ENCODE measurements around the gene PRPF31. TPM values are rescaled to one million over a fixed set of nuclear protein-coding genes. Genes with fewer than 3 reads are reported as not detected.
A peak's percentile ranks its signal among the peaks of the same experiment; 100 is the strongest.
"Not testable (repeated sequence)": the region's sequence is repeated elsewhere in the genome, so short reads cannot be mapped to it uniquely, and the experiment has no call there.

PRPF31 gene
- polyA plus RNA-seq, 1 experiment: 39.4 TPM

- H3K27me3 ChIP-seq (ENCODE audit: control insufficient read depth, insufficient read depth, low read length): no peaks in the 10 kb centered on the region
- no peaks in the 10 kb centered on the region for H3K36me3 ChIP-seq (ENCODE audit: control insufficient read depth, insufficient read depth, low read length)
- no peak overlapping the region for H3K4me3 ChIP-seq (ENCODE audit: low read depth, low read length)
- DNase-seq (ENCODE audit: low read depth): no peak
- CTCF ChIA-PET: interaction anchor here (1.5 kb wide), 1 partner anchor 101 kb away, joined by 4 read pairs; no protein-coding TSS in a partner anchor
- POLR2A ChIA-PET: no interaction called here
- no peak for TF ChIP-seq CTCF (IDR thresholded peaks at IDR 0.05; ENCODE audit: insufficient read depth, low read depth, low read length)
Observed at GRCh38 chr19:54165222-54165621, 49.7 kb downstream of the PRPF31 start.

GRCh38 chr19:54168174-54168917, 52.8 kb downstream of the PRPF31 start:
- POLR2A ChIA-PET: no interaction called here

GRCh38 chr19:54169149-54169740, 53.7 kb downstream of the PRPF31 start:
- Histone ChIP-seq H3K27me3 (ENCODE audit: control insufficient read depth, insufficient read depth, low read length) (no peaks in the 10 kb centered on the region), H3K4me3 (ENCODE audit: low read depth, low read length) (no peak overlapping the region), H3K36me3 (ENCODE audit: control insufficient read depth, insufficient read depth, low read length) (no peaks in the 10 kb centered on the region; the same call in none of the 2 replicates)
- no peak for TF ChIP-seq CTCF (IDR thresholded peaks at IDR 0.05; ENCODE audit: insufficient read depth, low read depth, low read length)
- DNase-seq (ENCODE audit: low read depth): no peak
- ChIA-PET POLR2A (no interaction called here), CTCF (interaction anchor here (0.6 to 2.4 kb wide), 16 partner anchors 8 to 222 kb away, joined by 3 to 11 read pairs (median 4); partner anchors contain the start of genes LENG1, MBOAT7 and TSEN34)

More at GRCh38 chr19:54168174-54168917, 52.8 kb downstream of the PRPF31 start:
- no peaks in the 10 kb centered on the region for H3K36me3 ChIP-seq (ENCODE audit: control insufficient read depth, insufficient read depth, low read length)
- no peaks in the 10 kb centered on the region for H3K27me3 ChIP-seq (ENCODE audit: control insufficient read depth, insufficient read depth, low read length)
- H3K4me3 ChIP-seq (ENCODE audit: low read depth, low read length): no peak overlapping the region
- no peak for DNase-seq (ENCODE audit: low read depth)
- TF ChIP-seq CTCF (IDR thresholded peaks at IDR 0.05; ENCODE audit: insufficient read depth, low read depth, low read length): peak; percentile 91
- CTCF ChIA-PET: interaction anchor here (0.6 to 2.2 kb wide), 15 partner anchors 9 to 223 kb away, joined by 3 to 12 read pairs (median 5); partner anchors contain the start of genes LENG1, MBOAT7 and TSEN34

GRCh38 chr19:54171736-54172431, 56.3 kb downstream of the PRPF31 start:
- DNase-seq (ENCODE audit: low read depth); H3K36me3 ChIP-seq (ENCODE audit: control insufficient read depth, insufficient read depth, low read length); H3K4me3 ChIP-seq (ENCODE audit: low read depth, low read length); POLR2A ChIA-PET; H3K27me3 ChIP-seq (ENCODE audit: control insufficient read depth, insufficient read depth, low read length): not testable (repeated sequence)
- CTCF ChIA-PET: interaction anchor here (1.0 to 2.4 kb wide), 3 partner anchors 10 to 17 kb away, joined by 4 to 9 read pairs (median 7); partner anchors contain the start of genes LENG1 and MBOAT7

- no peak within 1 kb of the TSS for H3K4me3 ChIP-seq (ENCODE audit: low read depth, low read length)
- DNase-seq (ENCODE audit: low read depth): no peak
- POLR2A ChIA-PET: interaction anchor here (0.6 kb wide), 1 partner anchor 261 kb away, joined by 7 read pairs; no protein-coding TSS in a partner anchor
- peaks cover 7% of the 10 kb centered on the region for H3K36me3 ChIP-seq (ENCODE audit: control insufficient read depth, insufficient read depth, low read length)
- no peaks in the 10 kb centered on the region for H3K27me3 ChIP-seq (ENCODE audit: control insufficient read depth, insufficient read depth, low read length)
- CTCF ChIA-PET: interaction anchor here (2.2 kb wide), 1 partner anchor 13 kb away, joined by 7 read pairs; the partner anchor contains the start of gene LENG1
- TF ChIP-seq CTCF (IDR thresholded peaks at IDR 0.05; ENCODE audit: insufficient read depth, low read depth, low read length): no peak
Observed at GRCh38 chr19:54172471-54173358, 57.2 kb downstream of the PRPF31 start, which contains the start of gene TMC4. TMC4 (minus strand) TSS chr19:54173160; CDS start chr19:54173117, 43 bp downstream.

All from BJ (cell line).